Esophagus muscularis mucosa (tissue), 4 donors: ENCODE measurements around the gene KRTAP5-4.

Experiments used
- CTCF ChIP-seq, 3 experiments: fragments of 200-600 bp in 2 of 3; fragments of 450-650 bp in 1 of 3; sonication (generic) in 2 of 3; IDR thresholded peaks; one replicate each; pipeline ENCODE4 v1.5.1; 2017 to 2019; ENCODE audit warnings: antibody characterized with exemption in 3 of 3, mild to moderate bottlenecking in 2 of 3, moderate library complexity in 1 of 3
- EP300 ChIP-seq: sonication (generic); formaldehyde crosslinking; IDR thresholded peaks from one replicate; pipeline ENCODE4 v1.6.1; 2017; ENCODE audit warnings: antibody characterized with exemption
- POLR2A ChIP-seq: fragments of 450-650 bp; IDR thresholded peaks from one replicate; pipeline ENCODE4 v1.6.1; 2017; ENCODE audit warnings: antibody characterized with exemption, moderate library complexity, mild to moderate bottlenecking, low read depth
- POLR2AphosphoS5 ChIP-seq, 2 donors: sonication (generic); formaldehyde crosslinking; IDR thresholded peaks; one replicate each; pipeline ENCODE4 v1.6.1; 2017; ENCODE audit warnings: antibody characterized with exemption in 2 of 2

- TF ChIP-seq CTCF (IDR thresholded peaks at IDR 0.05): no peak
- TF ChIP-seq POLR2AphosphoS5 (IDR thresholded peaks at IDR 0.05): no peak
- TF ChIP-seq POLR2A: no peak
- TF ChIP-seq EP300: no peak
These were observed 2.5 kb downstream of the KRTAP5-4 start for GRCh38 chr11:1619449-1619848.
